IPS-18c (cell line): ENCODE data around the gene FIGNL1.
"Not testable (repeated sequence)": the region's sequence is repeated elsewhere in the genome, so short reads cannot be mapped to it uniquely, and the experiment has no call there.

Experiments
- H3K4me3 ChIP-seq: 2 replicates; pipeline ENCODE4 v1.7.0; 2013; ENCODE audit warnings: low read depth, mild to moderate bottlenecking, low read length, moderate library complexity; ENCODE audit not compliant: insufficient read depth
- H3K9me3 ChIP-seq: one replicate; pipeline ENCODE4 v1.6.1; 2013; ENCODE audit warnings: mild to moderate bottlenecking, low read length, moderate library complexity; ENCODE audit not compliant: control insufficient read depth, insufficient read depth

Gene FIGNL1

DNA sequence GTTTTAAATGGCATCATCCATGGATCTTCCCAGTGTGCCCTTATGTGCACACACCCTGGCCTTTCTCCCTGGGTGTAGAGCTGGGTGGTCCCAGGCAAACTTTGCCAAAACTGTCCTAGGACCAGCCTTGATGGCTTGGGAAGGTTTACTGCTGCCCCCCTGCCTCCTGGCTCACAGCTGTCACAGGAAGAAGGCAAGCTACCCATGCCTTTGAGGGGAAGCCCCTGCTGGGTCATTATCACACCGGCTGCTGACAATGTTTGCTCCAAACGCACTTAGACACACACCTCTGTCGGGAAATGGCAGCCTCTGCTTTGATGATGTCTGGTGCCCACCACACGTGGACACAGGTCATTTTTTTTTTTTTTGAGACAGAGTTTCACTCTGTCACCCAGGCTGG, 25.2 kb upstream of the FIGNL1 start:
- Histone ChIP-seq H3K4me3 (no peak overlapping the region), H3K9me3 (no peaks in the 10 kb centered on the region)

DNA sequence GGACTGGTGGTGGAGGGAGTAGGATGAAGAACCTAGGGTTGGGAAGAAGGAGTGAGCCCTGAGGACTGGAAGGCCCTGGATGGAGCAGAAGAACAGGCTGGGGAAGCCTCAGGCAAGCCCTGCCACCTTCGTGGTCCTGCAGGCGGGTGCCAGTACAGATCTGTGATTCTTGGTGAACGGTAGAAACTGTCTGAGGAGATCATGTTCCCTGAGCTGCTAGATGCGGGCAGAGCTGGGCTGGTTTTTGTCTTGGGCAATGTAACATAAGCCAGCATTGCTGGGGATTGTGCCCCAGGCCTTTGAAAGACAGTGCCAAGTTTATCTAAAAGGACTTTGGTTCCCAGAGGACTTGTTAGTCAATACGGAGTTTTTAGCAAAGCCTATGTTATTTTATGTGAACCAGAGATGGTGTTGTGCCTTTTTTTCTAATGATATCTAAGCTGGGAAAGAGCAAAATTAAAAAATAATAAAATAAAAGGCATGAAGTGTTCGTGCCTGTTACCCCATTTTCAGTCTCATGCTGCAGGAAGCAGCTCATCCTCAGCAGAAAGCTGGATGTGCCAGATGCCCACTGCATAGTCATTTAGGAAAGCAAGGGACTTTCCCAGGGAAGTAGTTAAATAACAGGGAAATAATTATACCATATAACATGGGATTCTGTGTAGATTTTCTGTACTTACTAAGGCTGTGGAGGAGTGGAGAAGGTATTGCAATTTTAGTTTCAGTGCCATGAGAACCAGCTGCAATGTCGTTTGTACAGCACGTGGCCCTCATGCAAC, 24.4 kb upstream of the FIGNL1 start:
- H3K4me3 ChIP-seq: no peak overlapping the region

DNA sequence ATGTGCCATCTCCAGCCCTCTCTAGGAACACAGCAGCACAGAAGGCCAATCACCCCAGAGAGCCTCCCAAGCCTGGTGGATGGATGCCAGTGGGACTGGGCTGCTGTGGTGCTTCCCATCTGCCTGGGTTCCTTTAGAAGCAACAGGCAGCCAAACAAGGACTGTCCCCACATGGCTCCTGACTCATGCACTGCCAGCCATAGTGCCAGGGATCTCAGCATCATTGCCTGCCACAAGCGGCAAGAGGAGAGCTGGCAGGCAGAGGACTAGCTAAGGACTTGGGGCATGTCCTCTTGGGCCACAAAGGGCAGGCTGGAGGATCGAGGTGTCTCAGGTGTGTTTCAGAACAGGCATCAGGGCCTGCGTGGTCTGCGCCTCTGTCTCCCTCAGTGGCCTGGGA, 23.4 kb upstream of the FIGNL1 start:
- H3K9me3 ChIP-seq: no peaks in the 10 kb centered on the region
- H3K4me3 ChIP-seq: no peak overlapping the region

More for the DNA sequence above, 24.4 kb upstream of the FIGNL1 start:
- no peaks in the 10 kb centered on the region for H3K9me3 ChIP-seq

DNA sequence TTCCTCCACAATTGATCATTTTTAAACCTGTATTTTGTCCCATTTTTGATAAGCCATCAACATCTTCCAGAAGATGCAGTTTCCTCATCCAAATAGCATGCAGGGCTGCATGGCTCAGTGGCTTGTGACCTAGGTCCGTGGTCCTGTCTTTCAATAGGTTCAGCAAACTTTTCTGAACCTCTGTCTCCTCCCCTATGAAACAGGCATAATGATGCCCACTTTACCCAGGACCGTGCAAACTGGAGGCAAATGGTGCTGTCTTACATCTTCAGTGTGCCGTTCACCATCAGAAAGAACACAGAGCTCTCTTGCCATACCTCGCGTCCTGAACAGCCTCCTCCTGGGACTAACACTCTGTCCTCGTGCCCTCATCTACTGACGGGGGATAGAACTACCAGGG, 22.3 kb upstream of the FIGNL1 start:
- Histone ChIP-seq H3K9me3 (no peaks in the 10 kb centered on the region), H3K4me3 (no peak overlapping the region)

- Histone ChIP-seq H3K4me3 (no peak overlapping the region), H3K9me3 (no peaks in the 10 kb centered on the region)
Observed at GRCh38 chr7:50471970-50472369, 21.8 kb upstream of the FIGNL1 start.

GRCh38 chr7:50470250-50471163, 20.4 kb upstream of the FIGNL1 start:
- Histone ChIP-seq H3K4me3 (no peak overlapping the region), H3K9me3 (no peaks in the 10 kb centered on the region)

DNA sequence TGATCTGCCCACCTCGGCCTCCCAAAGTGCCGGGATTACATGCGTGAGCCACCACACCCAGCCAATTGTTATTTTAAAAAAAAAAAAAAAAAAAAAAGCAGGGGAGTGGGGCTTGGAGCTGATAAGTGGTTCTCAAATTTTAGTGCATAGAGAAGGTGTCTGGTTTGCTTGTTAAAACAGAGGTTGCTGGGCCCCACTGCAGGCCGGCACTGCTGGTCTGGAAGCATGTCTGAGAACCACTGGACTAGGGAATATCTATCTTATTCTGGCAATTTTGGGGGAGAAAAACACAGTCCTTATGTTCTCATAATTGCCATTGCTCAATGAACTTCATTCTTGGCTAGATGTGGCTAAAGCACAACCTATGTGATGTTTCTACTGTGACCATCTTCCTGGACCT, 19.0 kb upstream of the FIGNL1 start:
- no peaks in the 10 kb centered on the region for H3K9me3 ChIP-seq
- no peak overlapping the region for H3K4me3 ChIP-seq

- H3K4me3 ChIP-seq: no peak overlapping the region
- no peaks in the 10 kb centered on the region for H3K9me3 ChIP-seq
Observed at GRCh38 chr7:50467817-50468610, 17.9 kb upstream of the FIGNL1 start.

GRCh38 chr7:50466815-50467585, 16.9 kb upstream of the FIGNL1 start:
- Histone ChIP-seq H3K9me3 (no peaks in the 10 kb centered on the region), H3K4me3 (no peak overlapping the region)

DNA sequence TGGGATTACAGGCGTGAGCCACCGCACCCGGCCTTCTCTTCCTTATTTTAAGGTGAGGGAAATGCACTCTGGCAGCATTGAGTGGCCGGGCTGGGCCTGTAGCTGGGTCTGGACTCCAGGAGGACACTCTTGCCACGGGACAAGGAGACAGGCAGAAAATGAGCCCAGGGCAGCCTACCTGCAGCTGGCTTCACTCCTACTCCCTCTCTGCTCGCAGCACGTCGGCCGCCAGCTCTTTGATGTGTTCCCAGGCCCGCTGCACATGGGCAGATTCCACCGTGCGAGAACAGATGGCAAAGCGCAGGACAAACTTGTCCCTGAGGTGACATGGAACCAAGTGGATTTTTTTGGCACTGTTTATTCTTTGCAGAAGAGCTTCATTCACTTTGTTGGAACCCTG, 12.9 kb upstream of the FIGNL1 start:
- Histone ChIP-seq H3K9me3 (no peaks in the 10 kb centered on the region), H3K4me3 (no peak overlapping the region)

GRCh38 chr7:50462361-50462760, 12.2 kb upstream of the FIGNL1 start:
- Histone ChIP-seq H3K9me3 (no peaks in the 10 kb centered on the region), H3K4me3 (no peak overlapping the region)

DNA sequence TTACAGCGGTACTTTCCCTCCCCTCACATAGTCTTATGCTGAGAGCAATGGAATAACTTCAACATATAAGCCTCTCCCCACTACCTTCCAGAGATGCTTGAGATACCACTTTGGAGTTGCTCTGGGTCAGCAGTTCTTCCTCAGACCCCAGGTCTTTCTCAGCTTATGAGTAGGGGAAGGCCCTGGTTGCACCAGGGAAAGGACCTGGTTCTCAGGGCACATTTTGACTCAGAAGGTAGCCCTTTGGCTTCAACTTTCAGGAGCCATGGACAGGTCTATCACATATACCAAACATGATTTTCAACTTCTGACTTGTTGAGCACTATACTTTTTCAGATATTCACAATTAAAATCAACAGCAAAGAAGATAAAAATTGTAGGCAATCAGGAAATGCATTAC, 11.5 kb upstream of the FIGNL1 start:
- H3K4me3 ChIP-seq: no peak overlapping the region
- no peaks in the 10 kb centered on the region for H3K9me3 ChIP-seq

- not testable (repeated sequence) for H3K4me3 ChIP-seq, H3K9me3 ChIP-seq
Observed at GRCh38 chr7:50459183-50459582, 9.0 kb upstream of the FIGNL1 start.

DNA sequence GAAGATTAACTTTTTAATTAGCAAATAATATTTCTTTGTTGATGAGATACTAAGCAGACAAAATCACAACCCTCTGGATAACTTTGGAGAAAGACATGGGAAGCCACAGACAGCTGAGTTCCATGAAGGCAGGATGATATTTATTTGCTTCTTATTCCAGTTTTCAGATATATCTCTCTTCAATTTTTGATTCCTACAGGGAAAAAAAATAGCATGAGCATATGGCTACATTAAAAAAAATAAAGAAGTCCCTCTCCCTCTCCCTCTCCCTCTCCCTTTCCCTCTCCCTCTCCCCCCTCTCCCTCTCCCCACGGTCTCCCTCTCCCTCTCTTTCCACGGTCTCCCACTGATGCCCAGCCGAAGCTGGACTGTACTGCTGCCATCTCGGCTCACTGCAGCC, 8.5 kb upstream of the FIGNL1 start:
- H3K9me3 ChIP-seq, H3K4me3 ChIP-seq: not testable (repeated sequence)

DNA sequence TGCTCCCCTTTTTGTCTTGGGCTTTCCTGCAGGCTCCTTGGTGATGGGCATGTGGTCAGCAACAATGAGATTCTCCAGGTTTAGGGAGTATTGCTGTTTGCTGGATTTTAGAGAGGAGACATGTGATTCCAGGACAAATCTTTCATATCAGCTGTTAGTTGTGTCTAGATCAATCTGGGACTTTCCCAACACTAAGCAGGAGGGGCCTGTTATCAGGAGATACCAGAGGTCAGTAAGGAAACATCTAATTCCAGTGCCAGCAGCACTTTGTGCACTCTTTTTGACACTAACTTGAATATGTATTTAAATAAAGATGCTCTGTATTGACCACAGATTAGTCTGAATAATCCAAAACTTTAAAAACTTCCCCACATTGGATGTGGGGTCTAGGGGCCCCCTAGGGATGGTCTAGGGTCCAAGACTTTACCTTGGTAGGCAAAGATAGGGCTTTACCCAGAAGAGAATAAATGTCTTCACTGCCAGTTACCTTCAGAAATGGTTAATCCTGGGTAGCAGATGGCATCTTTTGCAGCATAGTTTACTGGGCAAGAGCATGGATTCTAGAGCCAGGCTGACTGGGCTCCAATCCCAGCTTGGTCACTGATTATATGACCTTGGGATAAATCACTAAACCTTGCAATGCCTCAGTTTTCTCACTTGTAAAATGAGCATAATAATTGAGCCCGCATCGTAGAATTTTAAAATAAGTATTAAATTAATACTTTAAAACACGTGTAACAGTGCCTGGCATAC, 6.4 kb upstream of the FIGNL1 start:
- no peak overlapping the region for H3K4me3 ChIP-seq
- no peaks in the 10 kb centered on the region for H3K9me3 ChIP-seq

DNA sequence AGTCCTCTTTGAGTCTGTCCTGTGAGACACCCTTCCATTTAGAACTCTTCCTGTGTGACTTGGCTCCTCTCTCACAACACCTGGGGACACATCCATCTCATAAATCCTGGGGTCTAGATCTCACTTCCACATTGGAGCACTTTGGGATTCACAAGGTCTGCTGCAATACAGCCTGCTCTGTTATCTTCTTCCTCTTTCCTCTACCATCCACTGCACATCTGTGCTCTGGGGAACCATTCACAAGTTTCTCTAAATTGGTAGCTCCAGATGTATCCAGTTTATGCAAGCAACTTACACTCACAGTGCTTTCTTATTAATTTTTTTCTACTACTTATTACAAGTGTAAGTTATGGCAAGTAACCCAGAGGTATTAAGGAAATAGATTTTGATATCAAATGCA, 5.5 kb upstream of the FIGNL1 start:
- no peak overlapping the region for H3K4me3 ChIP-seq

More for the DNA sequence above, 5.5 kb upstream of the FIGNL1 start:
- peaks cover under 1% of the 10 kb centered on the region for H3K9me3 ChIP-seq
